A549 treated with dexamethasone at 1 μM for 4 hours (cell line): ENCODE results near the gene SLC16A6. TPM values are rescaled to one million over a fixed set of nuclear protein-coding genes. Genes with fewer than 3 reads are reported as not detected.

ENCODE experiments used
- total RNA-seq: library from RNA; stranded (reverse); fragments of 200-300 nt; extraction: Qiagen RNA extraction; gene quantifications from 5 replicates; pipeline ENCODE4 v1.2.3, GENCODE V29; 2022

The SLC16A6 gene
- 0.27 to 0.49 TPM (median 0.44 TPM) in 5 replicates for total RNA-seq

GRCh38 chr17:68290955-68291835, at the start of gene SLC16A6, which contains the start of gene ARSG:
Gene SLC16A6, minus strand, starts transcription at chr17:68291127. Its CDS starts 12,807 bp downstream, at chr17:68278320.
Gene ARSG, plus strand, starts transcription at chr17:68291495. Its CDS starts 15,999 bp downstream, at chr17:68307494.

GRCh38 chr17:68247445-68248198, 43.3 kb downstream of the SLC16A6 start, which contains the start of gene AMZ2:
Gene AMZ2, plus strand, starts transcription at chr17:68248043. Its CDS starts 2,145 bp downstream, at chr17:68250188.

Other genes starting within 250 kb of the SLC16A6 start
- 114 to 134 TPM (median 131 TPM) in 5 replicates for gene AMZ2, start 43.1 kb downstream of the SLC16A6 start, total RNA-seq
- gene ARSG, start 368 bp upstream of the SLC16A6 start, total RNA-seq: 1.2 to 2.0 TPM (median 1.5 TPM) in 5 replicates
- 9.7 to 13.6 TPM (median 10.6 TPM) in 5 replicates for gene WIPI1, start 166.4 kb upstream of the SLC16A6 start, total RNA-seq
- 150 to 214 TPM (median 195 TPM) in 5 replicates for gene PRKAR1A, start 221.3 kb upstream of the SLC16A6 start, total RNA-seq